GM21360 (cell line): ENCODE data around the gene PRPSAP2.
A peak's percentile ranks its signal among the peaks of the same experiment; 100 is the strongest.
"Not testable (repeated sequence)": the region's sequence is repeated elsewhere in the genome, so short reads cannot be mapped to it uniquely, and the experiment has no call there.

Experiments
- ATAC-seq: cut with Tn5 transposase; IDR thresholded peaks from one replicate; pipeline ENCODE4 v1.9.1; 2021; ENCODE audit warnings: mild to moderate bottlenecking, moderate library complexity; ENCODE audit not compliant: unreplicated experiment

The PRPSAP2 gene, protein sequence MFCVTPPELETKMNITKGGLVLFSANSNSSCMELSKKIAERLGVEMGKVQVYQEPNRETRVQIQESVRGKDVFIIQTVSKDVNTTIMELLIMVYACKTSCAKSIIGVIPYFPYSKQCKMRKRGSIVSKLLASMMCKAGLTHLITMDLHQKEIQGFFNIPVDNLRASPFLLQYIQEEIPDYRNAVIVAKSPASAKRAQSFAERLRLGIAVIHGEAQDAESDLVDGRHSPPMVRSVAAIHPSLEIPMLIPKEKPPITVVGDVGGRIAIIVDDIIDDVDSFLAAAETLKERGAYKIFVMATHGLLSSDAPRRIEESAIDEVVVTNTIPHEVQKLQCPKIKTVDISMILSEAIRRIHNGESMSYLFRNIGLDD

DNA sequence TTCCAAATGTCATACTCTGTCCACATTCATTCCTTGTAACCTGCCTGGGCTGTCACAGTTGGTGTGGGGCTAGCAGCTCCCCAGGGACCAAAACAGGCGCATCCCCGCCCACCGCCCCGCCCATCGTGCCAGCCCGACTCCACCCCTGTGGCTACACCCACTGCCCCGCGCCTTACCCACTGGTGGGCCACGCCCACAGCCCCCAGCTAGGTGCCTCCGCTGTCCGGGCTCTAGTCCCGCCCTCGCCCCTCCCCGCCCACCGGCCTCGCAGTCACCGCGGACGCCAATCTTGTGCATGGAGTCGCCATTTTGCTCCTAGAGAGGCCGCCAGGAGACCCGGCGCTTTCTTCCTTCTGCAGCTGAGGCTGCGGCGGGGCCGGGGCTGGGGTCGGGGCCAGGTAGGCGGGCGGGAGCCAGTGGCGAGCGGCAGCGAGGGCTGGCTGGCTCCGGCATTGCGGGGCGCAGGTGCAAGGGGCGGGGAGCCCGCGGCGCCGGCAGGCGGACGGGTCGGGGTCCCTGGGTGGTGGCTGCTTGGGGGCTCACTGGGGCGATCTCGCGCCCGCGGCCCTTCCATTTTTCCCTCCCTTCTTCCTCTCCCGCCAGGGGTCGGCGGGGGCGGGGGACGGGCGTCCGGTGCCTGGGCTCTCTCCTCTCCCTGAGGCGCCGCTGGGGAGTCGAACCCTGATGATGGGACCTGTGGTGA, at the start of gene PRPSAP2:
TSS of gene PRPSAP2 (plus strand) at position 268 of the 703 bp plus-strand sequence. CDS start 7,703 bp downstream, outside the sequence.
- ATAC-seq, result peak; percentile 48

DNA sequence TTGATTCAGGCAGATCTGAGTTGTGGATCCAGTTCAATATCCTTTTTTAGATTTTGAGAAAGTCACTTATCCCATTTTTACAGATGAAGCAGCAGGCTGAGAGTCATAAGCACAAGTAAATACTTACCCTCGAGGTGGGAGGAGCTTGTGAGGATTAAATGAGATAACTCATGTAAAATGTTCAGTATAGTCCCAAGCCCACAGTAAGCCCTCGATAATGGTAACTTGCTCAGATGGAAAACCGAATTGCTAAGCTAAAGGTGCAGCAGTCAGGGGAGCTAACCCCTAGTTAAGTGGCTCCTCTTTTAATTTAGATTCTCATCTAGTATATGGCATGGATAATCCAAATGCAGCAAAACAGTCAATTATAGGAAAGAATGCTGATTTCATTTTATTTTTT, 42.0 kb upstream of the PRPSAP2 start:
- not testable (repeated sequence) for ATAC-seq

DNA sequence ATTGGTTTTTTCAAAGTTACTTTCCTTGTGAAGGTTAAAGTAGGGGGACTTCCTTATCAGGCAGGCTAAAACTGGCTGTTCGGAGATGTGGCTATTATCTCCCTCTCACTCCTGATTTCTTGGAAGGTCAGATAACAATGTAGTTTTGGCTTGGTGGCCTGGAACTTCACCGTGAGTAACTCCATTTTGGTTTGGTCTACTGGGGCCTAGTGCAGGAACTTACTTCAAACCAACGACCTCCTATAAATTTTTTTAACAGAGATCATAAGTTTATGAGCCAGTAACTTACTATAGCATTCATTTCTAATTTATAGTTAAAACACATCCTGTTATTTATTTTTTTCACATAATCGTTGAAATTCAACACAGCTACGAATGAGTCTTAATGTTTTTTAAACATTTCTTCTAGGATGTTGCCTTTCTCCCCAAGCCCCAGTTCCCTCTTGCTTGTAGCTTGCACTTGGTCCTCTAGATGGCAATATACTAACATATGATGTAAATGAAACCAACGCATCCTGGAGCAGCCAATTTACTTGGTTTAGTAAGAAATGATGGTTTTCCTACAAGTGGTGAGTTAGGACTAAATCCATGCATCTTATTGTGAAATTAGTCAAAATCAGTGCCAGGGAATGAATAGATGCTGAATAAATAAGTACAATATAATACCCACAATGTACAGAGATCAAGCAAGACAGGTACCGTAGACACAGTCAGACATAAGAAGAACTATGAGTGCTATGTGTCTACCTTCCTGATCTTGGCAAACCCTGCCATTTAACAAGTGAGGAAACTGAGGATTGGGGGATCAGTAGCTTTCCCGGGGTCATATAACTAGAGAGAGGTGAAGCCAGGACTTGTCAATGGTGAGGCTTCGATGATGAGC, 41.2 kb upstream of the PRPSAP2 start:
- not testable (repeated sequence) for ATAC-seq

DNA sequence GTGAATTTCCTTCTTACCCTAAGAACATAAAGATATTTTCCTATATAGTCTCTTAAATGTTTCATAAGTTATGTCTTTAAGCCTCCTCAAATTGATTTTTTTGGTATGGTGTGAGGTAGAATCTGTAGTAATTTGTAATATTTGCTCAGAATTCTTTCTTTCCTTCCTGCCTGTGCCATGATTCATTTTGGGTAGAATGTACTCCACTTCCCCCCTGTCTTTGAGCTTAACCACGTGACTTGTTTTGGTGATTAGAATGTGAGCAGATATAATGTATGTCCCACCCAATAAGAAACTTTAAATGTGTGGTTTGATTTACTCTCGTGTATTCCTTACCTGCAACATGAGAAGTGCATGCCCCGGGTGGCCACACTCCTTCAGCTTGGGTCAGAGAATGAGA, 36.5 kb upstream of the PRPSAP2 start:
- ATAC-seq, result not testable (repeated sequence)

DNA sequence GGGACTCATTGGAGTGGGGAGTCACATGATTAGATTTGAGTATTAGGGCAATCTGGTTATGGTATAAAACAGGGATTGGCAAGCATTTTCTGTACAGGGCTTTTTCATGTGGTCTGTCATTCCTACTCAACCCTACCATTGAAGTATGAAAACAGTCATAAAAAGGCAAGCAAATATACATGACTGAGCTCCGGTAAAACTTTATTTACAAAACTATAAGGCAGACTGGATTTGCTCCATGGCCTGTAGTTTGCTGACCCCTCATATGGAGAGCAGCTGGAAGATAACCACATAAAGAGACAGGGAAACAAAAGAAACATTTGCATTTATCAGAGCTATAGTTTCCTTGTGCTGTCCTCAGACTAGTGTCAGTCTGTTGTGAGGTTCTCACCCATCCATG, 30.3 kb upstream of the PRPSAP2 start:
- ATAC-seq, result not testable (repeated sequence)

DNA sequence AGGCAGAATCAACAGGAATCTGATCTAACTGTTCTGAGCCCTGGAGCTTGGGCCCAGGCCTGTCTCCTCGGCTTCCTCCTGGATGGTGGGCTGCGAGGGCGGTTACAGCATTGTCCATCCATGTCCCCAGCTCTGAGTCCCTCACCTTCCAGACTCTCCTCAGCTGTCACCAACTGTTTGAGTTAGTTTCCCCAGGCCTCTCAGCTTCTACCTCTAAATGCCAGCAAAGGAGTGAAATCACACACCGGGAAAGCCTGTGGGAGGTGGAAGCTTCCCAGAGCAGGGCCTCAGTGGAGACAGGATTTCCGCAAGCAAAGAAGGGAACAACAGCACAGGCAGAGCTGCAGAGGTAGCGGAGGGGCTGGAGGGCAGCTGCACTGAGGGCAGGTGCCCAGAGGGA, 9.4 kb upstream of the PRPSAP2 start:
- no peak for ATAC-seq

DNA sequence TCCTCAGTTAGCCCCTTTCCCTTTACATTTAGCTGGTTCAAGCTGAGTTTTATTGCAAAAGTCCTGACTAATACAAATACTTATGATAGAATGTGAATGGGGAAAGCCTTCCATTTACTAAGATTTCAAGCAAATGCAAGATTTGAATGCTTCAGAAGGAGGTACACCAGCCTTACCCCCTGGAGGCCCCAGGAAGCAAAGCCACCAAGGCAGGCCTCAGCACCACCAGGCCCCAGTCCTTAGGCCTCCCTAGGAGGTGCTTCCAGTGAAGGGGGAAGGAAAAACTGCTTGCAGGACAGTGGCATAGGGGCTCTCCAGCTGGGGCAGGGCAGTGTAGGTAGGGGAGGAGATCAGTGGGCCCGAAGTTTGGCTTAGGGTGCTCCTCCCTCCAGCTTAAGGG, 7.3 kb upstream of the PRPSAP2 start:
- no peak for ATAC-seq

DNA sequence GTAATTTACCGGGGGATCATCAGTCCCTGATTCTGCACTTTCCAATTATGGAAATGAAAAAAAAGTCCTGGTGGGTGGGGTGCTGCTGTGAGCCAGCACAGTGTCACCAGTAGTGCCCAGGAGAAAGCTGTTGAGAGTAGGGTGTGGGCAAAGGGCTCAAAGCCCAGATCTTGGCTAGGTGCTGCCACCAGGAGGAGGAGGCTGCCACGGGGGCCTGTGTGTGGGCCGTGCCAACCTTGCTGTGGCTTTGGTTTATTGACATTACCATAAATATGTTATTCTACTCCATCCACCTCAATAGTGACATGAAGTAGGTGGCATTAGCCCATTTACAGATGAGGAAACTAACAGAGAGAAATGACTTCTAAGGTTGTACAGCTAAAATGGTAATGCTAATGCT, 6.7 kb upstream of the PRPSAP2 start:
- no peak for ATAC-seq

DNA sequence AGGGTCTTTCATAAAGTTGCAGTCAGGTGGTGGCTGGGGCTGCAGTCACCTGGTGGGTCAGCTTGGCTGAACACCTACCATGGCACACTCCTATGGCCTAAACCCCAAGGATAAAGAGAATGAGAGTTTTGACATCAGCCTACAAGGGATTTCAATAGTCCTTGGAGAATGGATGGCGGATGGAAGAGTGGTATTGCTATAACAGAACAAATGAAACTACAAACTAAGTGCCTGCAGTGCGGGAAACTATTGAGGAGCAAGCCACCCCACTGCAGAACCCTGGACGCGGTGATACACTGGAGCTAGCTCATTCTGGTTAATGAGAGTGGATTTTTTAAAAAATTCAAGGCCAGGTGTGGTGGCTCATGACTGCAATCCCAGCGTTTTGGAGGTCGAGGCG, 3.0 kb upstream of the PRPSAP2 start:
- no peak for ATAC-seq

DNA sequence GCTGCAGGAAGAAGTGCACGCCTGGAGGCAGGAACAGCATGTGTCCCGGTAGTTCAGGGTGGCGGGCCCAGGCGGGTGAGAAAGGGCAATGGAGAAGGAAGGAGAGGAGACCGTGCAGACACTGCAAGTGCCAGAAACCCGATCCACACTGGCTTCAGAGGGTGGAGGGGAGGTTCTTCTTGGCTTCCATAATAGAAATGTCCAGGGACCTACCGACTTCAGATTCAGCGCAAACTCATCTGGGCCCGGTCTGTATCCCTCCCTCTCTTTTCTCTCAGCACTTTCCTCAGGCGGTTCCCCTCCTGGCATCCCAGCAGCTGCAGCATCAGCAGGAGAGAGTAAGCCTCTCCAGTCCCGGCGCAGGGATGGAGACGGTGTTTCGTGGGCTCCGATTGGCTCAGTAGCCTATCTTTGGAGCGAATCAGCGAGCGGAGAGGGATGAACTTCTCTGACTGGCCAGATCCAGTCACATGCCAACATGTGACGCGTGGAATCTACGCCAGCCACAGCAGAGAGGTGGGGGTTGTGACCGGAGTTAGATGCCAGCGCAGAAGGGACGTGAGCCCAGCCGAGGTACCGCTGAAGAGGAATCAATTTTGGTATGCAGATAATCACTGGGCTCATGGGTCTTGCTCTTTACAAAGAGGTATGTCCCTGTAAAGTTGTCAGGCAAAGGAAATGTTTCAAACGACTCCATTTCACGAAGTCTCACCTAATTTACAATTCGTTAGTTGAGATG, 1.9 kb upstream of the PRPSAP2 start:
- ATAC-seq, result peak; percentile 66

DNA sequence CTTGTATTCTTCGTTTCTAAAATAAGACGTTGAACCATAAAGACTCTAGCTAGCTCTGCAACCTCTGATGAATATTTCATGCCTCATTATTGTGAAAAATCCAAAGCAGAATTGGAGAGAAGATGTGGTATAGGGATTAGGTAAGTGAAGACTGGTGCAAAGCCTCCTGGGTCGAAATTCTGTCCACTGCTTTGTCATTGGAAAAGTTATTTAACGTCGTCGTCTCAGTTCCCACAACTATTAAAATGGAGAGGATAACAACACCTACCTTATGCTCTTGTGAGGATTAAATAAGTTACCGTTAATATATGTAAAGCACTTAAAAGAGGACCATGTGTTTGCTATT, 1.4 kb upstream of the PRPSAP2 start:
- no peak for ATAC-seq

DNA sequence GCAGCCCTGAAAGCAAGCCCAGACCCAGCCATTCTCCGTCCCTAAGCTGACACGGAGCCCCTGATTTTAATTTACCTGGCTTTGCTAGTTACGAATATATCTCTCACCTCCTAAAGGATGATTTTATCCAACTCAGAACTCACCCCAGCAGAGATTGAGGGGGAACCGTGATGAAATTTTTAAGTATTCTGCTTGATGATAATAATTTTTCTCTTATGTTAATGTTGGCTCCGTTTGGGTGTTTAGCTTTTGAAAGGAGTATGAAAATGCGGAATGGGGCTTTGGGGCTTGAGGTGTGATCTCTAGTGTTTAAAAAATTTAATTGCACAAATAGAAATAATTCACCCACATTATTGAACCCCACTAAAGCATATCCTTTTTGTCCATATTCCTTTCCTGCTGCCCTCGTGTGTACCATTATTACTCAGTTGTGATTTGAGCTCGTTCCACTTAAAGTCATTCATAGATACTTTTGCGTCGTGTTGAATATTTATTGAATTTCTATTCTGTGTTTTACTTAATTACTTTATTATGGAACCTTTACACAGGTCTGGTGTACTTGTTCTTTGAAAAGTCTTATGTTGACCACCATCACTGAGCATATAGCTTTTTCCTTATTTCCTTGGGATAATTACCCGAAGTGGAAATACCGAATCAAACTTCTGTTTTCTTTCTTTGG, 775 bp downstream of the PRPSAP2 start:
- ATAC-seq, result peak; percentile 1

DNA sequence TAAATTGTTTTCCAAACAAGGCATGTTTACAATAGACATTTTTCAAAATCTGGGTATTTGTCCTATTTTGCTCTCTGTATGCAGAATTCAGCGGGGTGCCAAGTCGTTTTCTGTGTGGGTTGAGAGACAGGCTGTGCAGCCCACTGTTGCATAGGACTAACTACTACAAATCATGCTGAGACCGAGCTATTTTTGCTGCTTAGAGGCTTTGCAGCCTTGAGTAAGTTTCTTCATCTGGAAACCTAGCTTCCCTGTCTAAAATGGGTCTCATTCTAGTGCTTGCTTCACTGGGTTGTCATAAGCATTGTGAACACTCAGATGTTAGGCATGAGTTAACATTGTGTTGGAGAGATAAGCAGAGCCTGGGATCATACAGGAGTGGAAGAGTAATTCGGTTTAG, 1.3 kb downstream of the PRPSAP2 start:
- ATAC-seq, result no peak

DNA sequence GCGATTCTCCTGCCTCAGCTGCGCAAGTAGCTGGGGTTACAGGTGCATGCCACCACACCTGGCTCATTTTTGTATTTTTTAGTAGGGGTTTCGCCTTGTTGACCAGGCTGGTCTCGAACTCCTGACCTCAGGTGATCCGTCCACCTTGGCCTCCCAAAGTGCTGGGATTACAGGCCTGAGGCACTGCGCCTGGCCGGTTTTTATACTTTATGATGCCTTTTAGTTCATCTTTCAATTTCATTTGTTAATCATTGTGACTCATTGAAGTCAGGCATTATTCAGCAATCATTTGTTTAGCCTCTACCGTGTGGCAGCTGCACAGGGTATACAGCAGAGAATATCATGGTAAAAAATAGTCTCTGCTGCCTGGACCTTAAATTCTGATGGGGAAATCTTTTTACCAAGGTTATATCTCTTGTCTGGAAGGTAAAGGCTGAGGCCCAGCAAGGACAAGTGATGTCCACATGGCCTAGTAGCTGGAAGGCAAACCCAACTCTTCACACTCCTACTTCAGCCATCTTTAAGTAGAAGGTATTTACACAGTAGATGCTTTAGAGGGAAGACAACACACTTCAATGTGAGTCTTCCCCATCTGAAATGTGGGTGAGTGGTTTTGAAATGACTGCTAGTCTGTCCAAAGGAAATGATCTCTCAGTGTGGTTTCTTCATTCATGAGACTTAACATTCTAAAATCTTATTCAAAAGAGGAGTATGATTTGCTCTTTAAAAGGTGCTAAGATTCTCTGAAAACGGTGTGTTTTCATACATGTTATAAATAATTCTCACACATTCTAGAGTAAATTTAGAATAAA, 2.4 kb downstream of the PRPSAP2 start:
- ATAC-seq, result peak; percentile 33

DNA sequence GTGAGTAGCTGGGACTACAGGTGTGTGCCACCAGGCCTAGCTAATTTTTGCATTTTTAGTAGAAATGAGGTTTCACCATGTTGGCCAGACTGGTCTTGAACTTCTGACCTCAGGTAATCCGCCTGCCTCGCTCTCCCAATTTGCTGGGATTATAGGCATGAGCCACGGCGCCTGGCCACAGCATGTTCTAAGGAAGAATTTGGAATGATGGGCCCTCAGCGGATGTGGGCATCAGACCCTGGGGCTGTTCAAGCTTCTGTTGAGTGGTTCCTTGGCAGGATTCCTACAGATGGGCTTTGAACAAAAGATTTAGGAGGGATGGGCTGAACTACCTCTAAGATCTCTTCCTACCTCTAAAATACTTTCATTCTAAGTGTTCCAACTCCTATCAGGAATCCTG, 4.1 kb downstream of the PRPSAP2 start:
- no peak for ATAC-seq

DNA sequence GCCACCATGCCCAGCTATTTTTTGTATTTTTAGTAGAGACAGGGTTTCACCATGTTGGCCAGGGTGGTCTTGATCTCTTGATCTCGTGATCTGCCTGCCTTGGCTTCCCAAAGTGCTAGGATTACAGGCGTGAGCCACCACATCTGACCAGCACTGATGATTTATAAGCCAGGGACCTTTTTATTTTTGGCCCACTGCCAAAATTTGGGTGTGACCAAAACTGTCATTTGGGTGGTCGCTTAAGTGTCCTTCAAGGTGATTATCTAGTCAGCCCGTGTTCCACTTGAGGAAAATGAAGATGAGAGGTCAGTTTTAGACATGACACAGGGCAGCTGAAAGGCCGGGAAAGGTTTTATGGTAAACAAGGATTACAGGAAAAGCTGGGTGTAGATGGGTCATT, 7.1 kb downstream of the PRPSAP2 start:
- not testable (repeated sequence) for ATAC-seq

DNA sequence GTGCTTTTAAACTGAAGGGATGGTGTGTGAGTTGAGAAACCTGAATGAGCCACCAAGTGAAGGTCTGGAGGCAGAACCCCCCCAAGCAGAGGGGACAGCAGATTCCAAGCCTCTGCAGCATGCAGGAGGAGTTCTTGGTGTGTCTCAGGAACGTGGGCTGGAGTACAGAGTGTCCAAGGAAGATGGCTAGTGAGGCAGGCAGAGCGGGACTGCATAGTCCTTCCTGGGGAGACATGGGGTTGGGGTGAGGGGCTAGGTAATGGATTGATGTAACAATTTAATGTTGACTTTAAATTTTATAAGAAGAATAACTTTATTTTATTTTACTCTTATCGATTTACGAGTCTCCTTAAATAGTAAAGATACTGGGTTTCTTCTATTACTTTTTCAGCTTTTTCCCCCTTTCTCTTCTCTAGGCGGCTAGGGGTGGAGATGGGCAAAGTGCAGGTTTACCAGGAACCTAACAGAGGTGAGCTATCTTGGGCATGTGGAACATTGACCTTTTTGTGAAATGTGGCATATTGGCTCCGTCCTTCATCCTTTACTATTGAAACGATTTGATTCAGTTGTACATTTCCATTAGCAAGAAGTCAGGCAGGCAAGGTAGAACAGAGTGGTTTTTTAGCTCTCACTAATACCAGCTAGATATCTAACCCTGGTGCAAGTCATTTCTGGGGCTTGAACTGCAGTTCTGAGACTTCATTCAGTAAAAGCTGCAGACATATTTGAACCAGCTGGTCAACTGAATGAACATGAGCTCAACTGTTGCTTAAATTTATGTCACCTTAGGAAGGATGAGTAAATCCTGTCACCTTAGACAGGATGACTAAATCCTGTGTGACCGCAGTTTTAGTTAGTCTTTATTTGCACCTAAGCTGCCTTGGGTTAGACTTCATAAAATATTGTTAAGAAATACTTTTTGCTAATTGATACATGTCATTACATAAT, 9.2 kb downstream of the PRPSAP2 start:
- no peak for ATAC-seq

DNA sequence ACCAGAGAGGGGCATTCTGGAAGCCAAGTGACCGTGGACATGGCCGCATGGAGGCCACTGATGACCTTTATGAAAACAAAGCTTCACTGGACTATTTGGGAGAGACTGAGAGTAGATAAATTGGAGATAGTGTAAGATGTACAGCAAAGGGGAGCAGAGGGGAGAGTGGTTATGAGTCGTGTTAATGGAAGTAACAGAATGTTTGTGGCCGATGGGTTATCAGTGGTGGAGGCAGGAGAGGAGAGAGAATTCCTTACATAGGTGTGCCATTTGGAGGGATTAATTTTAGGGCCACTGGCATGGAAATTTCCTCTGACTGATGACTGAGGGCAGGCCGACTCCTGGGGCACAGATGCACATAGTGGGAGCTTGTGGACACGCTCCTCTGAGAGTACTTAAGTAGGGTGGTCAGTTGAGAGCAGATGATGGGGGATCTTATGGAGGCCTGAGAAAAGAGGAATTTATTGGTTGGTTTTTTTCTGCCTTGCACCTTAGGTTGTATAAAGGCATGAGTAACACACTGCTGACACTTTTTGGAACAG, 19.2 kb downstream of the PRPSAP2 start:
- ATAC-seq, result no peak
